ENCODE data around the gene KRT26. TPM values are rescaled to one million over a fixed set of nuclear protein-coding genes. Genes with fewer than 3 reads are reported as not detected.
"Not testable (repeated sequence)": the region's sequence is repeated elsewhere in the genome, so short reads cannot be mapped to it uniquely, and the experiment has no call there.

Gene KRT26
- total RNA-seq, 1 experiment from 2014 or later = not detected

- peaks cover 34% of the 10 kb centered on the region for H3K4me1 Mint-ChIP-seq (ENCODE audit: low read depth, unreplicated experiment)
- no peak for TF ChIP-seq CTCF (IDR thresholded peaks at IDR 0.05; ENCODE audit: unreplicated experiment)
- DNase-seq = no peak
- no TSS peak for BruUV-seq (replicated peaks)
- no peaks in the 10 kb centered on the region for H3K9me3 Mint-ChIP-seq (ENCODE audit: low read depth, unreplicated experiment)
- CTCF ChIA-PET = interaction anchor here (0.6 to 2.2 kb wide), 8 partner anchors 9 to 167 kb away, joined by 3 to 28 read pairs (median 4); partner anchors contain the start of gene SMARCE1
- peaks cover 24% of the 10 kb centered on the region for H3K27me3 Mint-ChIP-seq (ENCODE audit: unreplicated experiment)
- no peak overlapping the region for H3K27ac Mint-ChIP-seq (ENCODE audit: unreplicated experiment)
- peaks cover 38% of the 10 kb centered on the region for H3K36me3 Mint-ChIP-seq (ENCODE audit: insufficient read depth, unreplicated experiment)
- H3K4me3 Mint-ChIP-seq (ENCODE audit: low read depth, unreplicated experiment) = no peak overlapping the region
- intact Hi-C loops (cut with micrococcal nuclease; ENCODE audit: unreplicated experiment) = no loop called here
Observed at GRCh38 chr17:40815381-40815780, 43.4 kb upstream of the KRT26 start.

DNA sequence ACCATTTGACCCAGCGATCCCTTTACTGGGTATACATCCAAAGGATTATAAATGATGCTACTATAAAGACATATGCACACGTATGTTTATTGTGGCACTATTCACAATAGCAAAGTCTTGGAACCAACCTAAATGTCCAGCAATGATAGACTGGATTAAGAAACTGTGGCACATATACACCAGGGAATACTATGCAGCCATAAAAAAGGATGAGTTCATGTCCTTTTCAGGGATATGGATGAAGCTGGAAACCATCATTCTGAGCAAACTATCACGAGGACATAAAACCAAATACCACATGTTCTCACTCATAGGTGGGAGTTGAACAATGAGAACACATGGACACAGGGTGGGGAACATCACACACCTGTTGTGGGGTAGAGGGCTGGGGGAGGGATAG is 42.7 kb upstream of the KRT26 start:
- DNase-seq; H3K27ac Mint-ChIP-seq (ENCODE audit: unreplicated experiment); H3K9me3 Mint-ChIP-seq (ENCODE audit: low read depth, unreplicated experiment); intact Hi-C loops (cut with micrococcal nuclease; ENCODE audit: unreplicated experiment); H3K4me3 Mint-ChIP-seq (ENCODE audit: low read depth, unreplicated experiment); BruUV-seq (replicated peaks): not testable (repeated sequence)
- peaks cover 24% of the 10 kb centered on the region for H3K27me3 Mint-ChIP-seq (ENCODE audit: unreplicated experiment)
- CTCF ChIA-PET = interaction anchor here (1.1 to 2.2 kb wide), 3 partner anchors 8 to 147 kb away, joined by 4 to 28 read pairs (median 5); no protein-coding TSS in a partner anchor
- peaks cover 32% of the 10 kb centered on the region for H3K36me3 Mint-ChIP-seq (ENCODE audit: insufficient read depth, unreplicated experiment)
- H3K4me1 Mint-ChIP-seq (ENCODE audit: low read depth, unreplicated experiment) = peaks cover 34% of the 10 kb centered on the region

DNA sequence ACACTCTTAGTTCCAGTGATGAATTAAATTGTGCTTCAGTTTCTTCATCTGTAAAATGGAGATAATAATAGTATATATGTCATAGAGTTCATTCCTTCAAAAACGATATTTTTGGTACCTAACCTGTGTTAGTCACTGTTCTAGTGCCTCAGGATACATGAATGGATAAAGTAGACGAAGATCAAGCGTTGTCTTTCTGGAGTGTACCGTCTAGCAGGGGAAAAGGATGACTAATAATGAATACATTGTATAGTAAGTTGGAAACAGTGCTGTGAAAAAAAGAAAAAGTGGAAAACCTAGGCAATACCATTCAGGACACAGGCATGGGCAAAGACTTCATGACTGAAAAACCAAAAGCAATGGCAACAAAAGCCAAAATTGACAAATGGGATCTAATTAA is 41.8 kb upstream of the KRT26 start:
- intact Hi-C loops (cut with micrococcal nuclease; ENCODE audit: unreplicated experiment) = no loop called here
- no peak for DNase-seq
- Mint-ChIP-seq H3K4me1 (ENCODE audit: low read depth, unreplicated experiment) (peaks cover 33% of the 10 kb centered on the region), H3K27ac (ENCODE audit: unreplicated experiment) (no peak overlapping the region), H3K9me3 (ENCODE audit: low read depth, unreplicated experiment) (no peaks in the 10 kb centered on the region), H3K4me3 (ENCODE audit: low read depth, unreplicated experiment) (no peak overlapping the region), H3K27me3 (ENCODE audit: unreplicated experiment) (peaks cover 24% of the 10 kb centered on the region), H3K36me3 (ENCODE audit: insufficient read depth, unreplicated experiment) (peaks cover 24% of the 10 kb centered on the region)
- TF ChIP-seq CTCF (IDR thresholded peaks at IDR 0.05; ENCODE audit: unreplicated experiment) = no peak
- no TSS peak for BruUV-seq (replicated peaks)
- CTCF ChIA-PET = no interaction called here

DNA sequence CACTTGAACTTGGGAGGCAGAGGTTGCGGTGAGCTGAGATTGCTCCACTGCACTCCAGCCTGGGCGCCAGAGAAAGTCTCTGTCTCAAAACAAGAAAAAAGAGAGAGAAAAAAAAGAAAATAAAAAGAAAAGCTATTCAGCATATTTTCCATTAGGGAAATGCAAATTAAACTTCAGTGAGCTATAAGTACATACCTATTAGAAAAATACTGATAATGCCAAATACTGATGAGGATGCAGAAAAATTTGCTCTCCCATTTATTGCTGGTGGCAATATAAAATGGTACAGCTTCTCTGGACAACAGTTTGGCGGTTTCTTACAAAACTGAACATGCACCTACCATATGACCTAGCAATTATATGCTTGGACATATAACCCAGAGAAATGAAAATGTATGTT is 40.6 kb upstream of the KRT26 start:
- no peak overlapping the region for H3K27ac Mint-ChIP-seq (ENCODE audit: unreplicated experiment)
- no peak overlapping the region for H3K4me3 Mint-ChIP-seq (ENCODE audit: low read depth, unreplicated experiment)
- H3K9me3 Mint-ChIP-seq (ENCODE audit: low read depth, unreplicated experiment) = no peaks in the 10 kb centered on the region
- intact Hi-C loops (cut with micrococcal nuclease; ENCODE audit: unreplicated experiment) = no loop called here
- no peak for DNase-seq
- H3K27me3 Mint-ChIP-seq (ENCODE audit: unreplicated experiment) = peaks cover 36% of the 10 kb centered on the region
- no peak for TF ChIP-seq CTCF (IDR thresholded peaks at IDR 0.05; ENCODE audit: unreplicated experiment)
- H3K36me3 Mint-ChIP-seq (ENCODE audit: insufficient read depth, unreplicated experiment) = peaks cover 12% of the 10 kb centered on the region
- BruUV-seq (replicated peaks) = no TSS peak
- H3K4me1 Mint-ChIP-seq (ENCODE audit: low read depth, unreplicated experiment) = peaks cover 30% of the 10 kb centered on the region
- CTCF ChIA-PET = interaction anchor here (0.8 to 1.1 kb wide), 5 partner anchors 9 to 1062 kb away, joined by 3 to 8 read pairs (median 4); partner anchors contain the start of gene KRT222

DNA sequence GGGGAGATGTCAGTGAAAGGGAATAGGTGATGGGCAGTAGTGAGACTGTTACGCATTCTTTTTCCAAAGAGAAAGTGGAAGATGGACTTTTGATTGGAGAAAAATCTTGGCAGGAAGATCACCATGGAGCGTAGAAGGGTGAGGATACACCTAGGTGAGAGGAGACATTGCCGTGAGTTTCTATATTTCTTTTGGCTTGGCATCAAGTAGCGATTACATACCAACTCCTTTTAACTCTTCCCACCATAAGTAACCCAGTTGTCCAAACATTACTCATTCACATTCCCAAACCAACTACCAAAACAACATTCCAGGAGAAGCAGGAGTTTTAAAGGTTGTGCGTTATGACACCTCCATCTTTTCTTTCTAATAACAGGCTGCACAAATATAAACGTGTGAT is 38.5 kb upstream of the KRT26 start:
- Mint-ChIP-seq H3K27me3 (ENCODE audit: unreplicated experiment) (peaks cover 50% of the 10 kb centered on the region), H3K27ac (ENCODE audit: unreplicated experiment) (peak overlapping the region; percentile 0), H3K9me3 (ENCODE audit: low read depth, unreplicated experiment) (no peaks in the 10 kb centered on the region), H3K4me1 (ENCODE audit: low read depth, unreplicated experiment) (peaks cover 21% of the 10 kb centered on the region), H3K4me3 (ENCODE audit: low read depth, unreplicated experiment) (peak overlapping the region; percentile 21), H3K36me3 (ENCODE audit: insufficient read depth, unreplicated experiment) (no peaks in the 10 kb centered on the region)
- no peak for DNase-seq
- no peak for TF ChIP-seq CTCF (IDR thresholded peaks at IDR 0.05; ENCODE audit: unreplicated experiment)
- CTCF ChIA-PET = interaction anchor here (0.9 to 1.7 kb wide), 7 partner anchors 32 to 738 kb away, joined by 3 to 7 read pairs (median 4); no protein-coding TSS in a partner anchor
- intact Hi-C loops (cut with micrococcal nuclease; ENCODE audit: unreplicated experiment) = no loop called here
- BruUV-seq (replicated peaks) = no TSS peak

Data from Calu3 (cell line).